KBM-7 (cell line): ENCODE data around the gene VAV2.
A peak's percentile ranks its signal among the peaks of the same experiment; 100 is the strongest.

Experiments used
- DNase-seq: peaks from one replicate; pipeline ENCODE4 v3.0.0-alpha.2; 2015
- in situ Hi-C: fragments of 300-500 bp; cut with MboI; formaldehyde crosslinking; loops from 2 replicates; pipeline ENCODE4 v1.14.3; 2020; ENCODE audit warnings: low sequenced_read_pairs, low pct_unique_long_range_greater_than_20kb, mixed read lengths

Gene VAV2

GRCh38 chr9:133875131-133875530 lies 117.0 kb downstream of the VAV2 start:
- no peak for DNase-seq
- in situ Hi-C loops: no loop called here

- in situ Hi-C loops: no loop called here
These were observed 117.5 kb downstream of the VAV2 start for GRCh38 chr9:133874659-133875058.

GRCh38 chr9:133874060-133874657 lies 118.0 kb downstream of the VAV2 start:
- in situ Hi-C loops: no loop called here
- no peak for DNase-seq

More at GRCh38 chr9:133874659-133875058, 117.5 kb downstream of the VAV2 start:
- DNase-seq: no peak

GRCh38 chr9:133873461-133873891 lies 118.6 kb downstream of the VAV2 start:
- no peak for DNase-seq
- in situ Hi-C loops: no loop called here

GRCh38 chr9:133873009-133873408 lies 119.1 kb downstream of the VAV2 start:
- DNase-seq: no peak
- in situ Hi-C loops: no loop called here

GRCh38 chr9:133870598-133871595 lies 121.2 kb downstream of the VAV2 start:
- DNase-seq: no peak
- in situ Hi-C loops: no loop called here

- in situ Hi-C loops: no loop called here
These were observed 122.3 kb downstream of the VAV2 start for GRCh38 chr9:133869674-133870405.

GRCh38 chr9:133868203-133868602 lies 123.9 kb downstream of the VAV2 start:
- in situ Hi-C loops: no loop called here
- DNase-seq: no peak

More at GRCh38 chr9:133869674-133870405, 122.3 kb downstream of the VAV2 start:
- DNase-seq: peak; percentile 91

- no peak for DNase-seq
- in situ Hi-C loops: no loop called here
These were observed 125.2 kb downstream of the VAV2 start for GRCh38 chr9:133866946-133867345.

GRCh38 chr9:133864011-133864410 lies 128.1 kb downstream of the VAV2 start:
- in situ Hi-C loops: no loop called here
- DNase-seq: no peak

GRCh38 chr9:133863257-133863592 lies 128.9 kb downstream of the VAV2 start:
- DNase-seq: no peak
- in situ Hi-C loops: no loop called here

GRCh38 chr9:133862585-133863256 lies 129.4 kb downstream of the VAV2 start:
- DNase-seq: peak; percentile 90
- in situ Hi-C loops: no loop called here

- DNase-seq: no peak
- in situ Hi-C loops: no loop called here
These were observed 130.4 kb downstream of the VAV2 start for GRCh38 chr9:133861692-133862091.

- no peak for DNase-seq
- in situ Hi-C loops: no loop called here
These were observed 131.0 kb downstream of the VAV2 start for GRCh38 chr9:133861086-133861485.

GRCh38 chr9:133858771-133859170 lies 133.4 kb downstream of the VAV2 start:
- in situ Hi-C loops: no loop called here
- DNase-seq: no peak

- in situ Hi-C loops: no loop called here
- no peak for DNase-seq
These were observed 134.5 kb downstream of the VAV2 start for GRCh38 chr9:133857639-133858038.

GRCh38 chr9:133856798-133857197 lies 135.3 kb downstream of the VAV2 start:
- DNase-seq: no peak

GRCh38 chr9:133855802-133856521 lies 136.2 kb downstream of the VAV2 start:
- DNase-seq: peak; percentile 41
- in situ Hi-C loops: no loop called here

More at GRCh38 chr9:133856798-133857197, 135.3 kb downstream of the VAV2 start:
- in situ Hi-C loops: no loop called here

- no peak for DNase-seq
- in situ Hi-C loops: no loop called here
These were observed 136.8 kb downstream of the VAV2 start for GRCh38 chr9:133855371-133855770.
